Naive thymus-derived CD4-positive, alpha-beta T cell (primary cell): ENCODE results near the gene EHD3. TPM values are rescaled to one million over a fixed set of nuclear protein-coding genes. Genes with fewer than 3 reads are reported as not detected.

Experiments used
- ATAC-seq: fragments of 150-1000 bp; cut with Tn5 transposase; 2 replicates; pipeline ENCODE4 v1.10.0; 2021; ENCODE audit warnings: mild to moderate bottlenecking, moderate library complexity
- CTCF ChIA-PET: fragments of 350-600 bp; sonication (Branson Sonifier 250); formaldehyde crosslinking; loops from one replicate; lab custom pipeline; 2021; ENCODE audit warnings: antibody characterized with exemption; lab: Charles Lee
- POLR2A ChIA-PET: fragments of 350-600 bp; sonication (Branson Sonifier 250); formaldehyde crosslinking; loops from one replicate; lab custom pipeline; 2021; ENCODE audit warnings: antibody characterized with exemption, inconsistent platforms; lab: Charles Lee
- DNase-seq, 9 donors: peaks; one replicate each; pipeline versions ENCODE4 v3.0.0 to v3.0.0-alpha.2; 2020 to 2022; ENCODE audit warnings: mixed read lengths in 1 of 9
- H3K27ac ChIP-seq: one replicate; pipeline ENCODE4 v1.7.0; 2013; ENCODE audit warnings: mild to moderate bottlenecking, low read depth, low read length, moderate library complexity
- H3K27me3 ChIP-seq, 2 donors: one replicate each; pipeline ENCODE4 v1.7.0; 2013; ENCODE audit warnings: low read length in 2 of 2, mild to moderate bottlenecking in 2 of 2, moderate library complexity in 2 of 2; ENCODE audit not compliant: control insufficient read depth in 2 of 2, insufficient read depth in 2 of 2
- H3K36me3 ChIP-seq, 3 experiments: 1 replicate in 2 of 3; 2 replicates in 1 of 3; pipeline ENCODE4 v1.7.0; 2013; ENCODE audit warnings: low read length in 3 of 3, mild to moderate bottlenecking in 3 of 3, moderate library complexity in 1 of 3; ENCODE audit not compliant: insufficient read depth in 3 of 3, control insufficient read depth in 2 of 3
- H3K4me1 ChIP-seq, 2 donors: one replicate each; pipeline ENCODE4 v1.7.0; 2013; ENCODE audit warnings: low read length in 2 of 2, mild to moderate bottlenecking in 2 of 2, moderate library complexity in 1 of 2; ENCODE audit not compliant: control insufficient read depth in 2 of 2, insufficient read depth in 2 of 2
- H3K4me3 ChIP-seq: 2 replicates; pipeline ENCODE4 v1.7.0; 2013; ENCODE audit warnings: mild to moderate bottlenecking, low read length
- H3K9me3 ChIP-seq, 3 experiments: 1 replicate in 2 of 3; 2 replicates in 1 of 3; pipeline ENCODE4 v1.7.0; 2013; ENCODE audit warnings: low read length in 3 of 3; ENCODE audit not compliant: control insufficient read depth in 2 of 3
- H3K27ac Mint-ChIP-seq, 9 donors: one replicate each; pipeline ENCODE4 v1.8.0; 2020 to 2022; ENCODE audit warnings: mixed read lengths in 9 of 9, mild to moderate bottlenecking in 8 of 9, moderate library complexity in 5 of 9, inconsistent platforms in 2 of 9
- H3K27me3 Mint-ChIP-seq, 5 donors: one replicate each; pipeline ENCODE4 v1.8.0; 2021 to 2022; ENCODE audit warnings: mixed read lengths in 5 of 5, mild to moderate bottlenecking in 1 of 5
- H3K36me3 Mint-ChIP-seq, 5 donors: one replicate each; pipeline ENCODE4 v1.8.0; 2020 to 2022; ENCODE audit warnings: mixed read lengths in 5 of 5, mild to moderate bottlenecking in 3 of 5, inconsistent platforms in 1 of 5
- H3K4me1 Mint-ChIP-seq, 7 donors: one replicate each; pipeline ENCODE4 v1.8.0; 2020 to 2022; ENCODE audit warnings: mixed read lengths in 7 of 7, mild to moderate bottlenecking in 3 of 7, inconsistent platforms in 1 of 7
- H3K4me3 Mint-ChIP-seq, 10 donors: one replicate each; pipeline ENCODE4 v1.8.0; 2020 to 2022; ENCODE audit warnings: mild to moderate bottlenecking in 10 of 10, mixed read lengths in 10 of 10, moderate library complexity in 6 of 10, inconsistent platforms in 2 of 10
- H3K9me3 Mint-ChIP-seq, 11 donors: one replicate each; pipeline ENCODE4 v1.8.0; 2020 to 2022; ENCODE audit warnings: mixed read lengths in 11 of 11, mild to moderate bottlenecking in 4 of 11, inconsistent platforms in 1 of 11, moderate library complexity in 1 of 11
- intact Hi-C, 2 donors: fragments of 100-400 bp; cut with micrococcal nuclease; formaldehyde crosslinking; loops; one replicate each; pipeline ENCODE4 v1.15.1; 2023
- polyA plus RNA-seq, 2 donors: library from polyadenylated mRNA; unstranded; fragments of 300-500 nt; fragmentation: Illumina TruSeq; gene quantifications; one replicate each; pipeline ENCODE4 v1.2.3, GENCODE V29; 2021
- total RNA-seq, 6 experiments: library from RNA in 5 of 6; stranded (reverse) in 5 of 6; gene quantifications; 1 replicate in 5 of 6; 2 replicates in 1 of 6; pipeline ENCODE4 v1.2.3 and lab custom pipeline; 2021 to 2026

Gene EHD3
- total and polyA plus RNA-seq, 7 experiments from 2014 or later, result 1.6 to 4.6 (median 3.8) TPM

DNA sequence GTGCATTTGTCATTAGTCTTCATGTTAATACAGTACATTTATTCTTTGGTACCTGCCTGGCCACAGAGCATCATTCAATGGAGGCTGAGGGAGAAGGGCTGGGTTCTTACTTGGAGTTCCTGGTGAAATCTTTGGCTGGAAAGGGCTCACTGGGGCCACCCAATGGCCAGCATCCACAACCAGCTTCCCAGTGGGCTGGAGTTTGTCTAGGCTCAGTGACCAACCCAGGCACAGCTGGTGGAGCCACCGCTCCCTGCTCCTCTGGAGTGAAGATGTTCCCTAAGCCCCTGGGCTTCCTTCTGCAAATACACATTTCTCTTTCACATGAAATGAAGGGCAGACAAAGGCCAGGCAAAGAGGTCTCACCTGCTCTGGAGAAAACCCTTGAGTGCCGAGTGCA, 34.4 kb downstream of the EHD3 start:
- Histone ChIP-seq H3K4me3 (no peak overlapping the region), H3K27me3 (no peaks in the 10 kb centered on the region), H3K27ac (no peak overlapping the region), H3K4me1 (no peaks in the 10 kb centered on the region), H3K36me3 (no peaks in the 10 kb centered on the region), H3K9me3 (no peaks in the 10 kb centered on the region)
- no peak overlapping the region for H3K4me3 Mint-ChIP-seq
- H3K4me1 Mint-ChIP-seq, result peaks cover 0 to 1% (median 0%) of the 10 kb centered on the region in 7 donors
- ATAC-seq (no peak), DNase-seq (no peak)
- POLR2A ChIA-PET, result no interaction called here
- H3K27ac Mint-ChIP-seq, result no peak overlapping the region
- H3K9me3 Mint-ChIP-seq, result no peaks in the 10 kb centered on the region
- H3K36me3 Mint-ChIP-seq, result peaks cover 0 to 15% (median 6%) of the 10 kb centered on the region in 5 donors
- peaks cover 0 to 11% (median 5%) of the 10 kb centered on the region in 5 donors for H3K27me3 Mint-ChIP-seq
- CTCF ChIA-PET, result no interaction called here
- intact Hi-C loops, result no loop called here

GRCh38 chr2:31269087-31269486, 35.1 kb downstream of the EHD3 start:
- Histone ChIP-seq H3K27ac (no peak overlapping the region), H3K9me3 (no peaks in the 10 kb centered on the region), H3K4me1 (no peaks in the 10 kb centered on the region), H3K27me3 (no peaks in the 10 kb centered on the region), H3K4me3 (no peak overlapping the region), H3K36me3 (no peaks in the 10 kb centered on the region)
- H3K9me3 Mint-ChIP-seq, result no peaks in the 10 kb centered on the region
- H3K27ac Mint-ChIP-seq, result no peak overlapping the region
- CTCF ChIA-PET, result no interaction called here
- intact Hi-C loops, result no loop called here
- H3K36me3 Mint-ChIP-seq, result peaks cover 0 to 15% (median 6%) of the 10 kb centered on the region in 5 donors
- peaks cover 4 to 11% (median 6%) of the 10 kb centered on the region in 5 donors for H3K27me3 Mint-ChIP-seq
- DNase-seq (no peak), ATAC-seq (no peak)
- peaks cover 0 to 1% (median 0%) of the 10 kb centered on the region in 7 donors for H3K4me1 Mint-ChIP-seq
- POLR2A ChIA-PET, result interaction anchor here (0.6 kb wide), 1 partner anchor 23 kb away, joined by 3 read pairs; no protein-coding TSS in a partner anchor
- H3K4me3 Mint-ChIP-seq, result no peak overlapping the region

DNA sequence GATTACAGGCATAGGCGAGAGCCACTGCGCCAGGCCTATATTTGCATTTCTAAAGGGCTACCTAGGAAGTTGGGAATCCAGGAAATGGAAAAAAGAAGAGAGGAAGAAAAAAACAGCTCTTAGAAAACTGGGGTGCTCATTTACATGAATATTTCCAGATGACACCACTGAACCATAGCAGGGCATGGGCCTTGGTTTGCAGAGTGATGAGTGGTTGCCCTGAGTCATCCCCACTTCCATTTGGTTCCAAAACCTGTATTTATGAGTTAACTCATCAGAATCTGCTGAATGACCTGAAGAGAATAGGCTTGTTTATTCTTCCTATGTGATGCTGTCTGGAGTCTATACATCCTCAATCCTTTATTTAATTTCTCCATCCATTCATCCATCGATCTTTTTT, 36.2 kb downstream of the EHD3 start:
- Mint-ChIP-seq H3K27me3 (peaks cover 6 to 16% (median 13%) of the 10 kb centered on the region in 5 donors), H3K9me3 (no peaks in the 10 kb centered on the region), H3K36me3 (peaks cover 0 to 15% (median 6%) of the 10 kb centered on the region in 5 donors), H3K4me3 (no peak overlapping the region), H3K27ac (no peak overlapping the region), H3K4me1 (peaks cover 0 to 1% (median 0%) of the 10 kb centered on the region in 7 donors)
- ATAC-seq (no peak), DNase-seq (no peak)
- Histone ChIP-seq H3K27me3 (no peaks in the 10 kb centered on the region), H3K4me1 (no peaks in the 10 kb centered on the region), H3K9me3 (no peaks in the 10 kb centered on the region), H3K4me3 (no peak overlapping the region), H3K36me3 (no peaks in the 10 kb centered on the region), H3K27ac (no peak overlapping the region)
- ChIA-PET CTCF (no interaction called here), POLR2A (interaction anchor here (0.7 kb wide), 1 partner anchor 469 kb away, joined by 3 read pairs; no protein-coding TSS in a partner anchor)
- intact Hi-C loops, result no loop called here

DNA sequence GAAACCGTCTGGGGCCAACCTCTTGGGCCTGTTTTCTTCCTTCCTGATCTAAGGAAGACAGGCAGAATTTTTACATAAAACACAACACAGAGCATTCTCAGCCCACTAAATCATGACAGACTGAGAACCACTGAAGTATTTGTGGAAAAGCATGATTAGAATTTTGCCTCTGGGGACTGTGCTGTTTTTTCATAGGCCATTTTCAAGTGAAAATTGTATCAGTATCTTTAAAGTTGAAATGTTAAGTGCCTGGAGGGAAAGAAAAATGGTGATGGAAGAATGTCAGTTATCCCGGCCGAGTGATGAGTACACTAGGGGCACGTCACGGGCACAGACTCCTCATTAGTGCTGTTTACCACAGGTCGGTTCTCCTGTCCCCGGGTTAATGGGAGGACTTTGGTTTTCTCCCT, 36.9 kb downstream of the EHD3 start:
- H3K36me3 Mint-ChIP-seq, result peaks cover 0 to 11% (median 6%) of the 10 kb centered on the region in 5 donors

DNA sequence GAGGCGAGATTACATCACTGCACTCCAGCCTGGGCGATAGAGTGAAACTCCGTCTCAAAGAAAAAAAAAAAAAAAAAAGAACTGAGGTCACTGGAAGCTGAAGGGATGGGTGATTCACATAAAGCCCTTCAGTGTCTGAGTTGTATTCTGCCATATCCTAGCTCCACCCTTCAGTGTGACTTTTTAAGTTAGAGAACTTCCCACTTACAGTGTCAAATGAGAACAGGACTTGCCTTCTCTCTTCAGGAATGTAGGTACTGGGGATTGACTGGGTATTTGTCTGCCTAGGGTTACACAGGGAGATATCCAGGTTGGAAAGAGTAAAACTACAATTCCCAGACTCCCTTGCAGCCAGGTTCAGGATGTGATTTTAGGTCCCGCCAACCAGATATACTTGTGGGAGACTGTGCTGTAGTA, 37.9 kb downstream of the EHD3 start:
- Mint-ChIP-seq H3K9me3 (no peaks in the 10 kb centered on the region), H3K4me1 (peaks cover 0 to 1% (median 0%) of the 10 kb centered on the region in 7 donors), H3K4me3 (no peak overlapping the region), H3K27ac (no peak overlapping the region), H3K36me3 (peaks cover 0 to 6% (median 5%) of the 10 kb centered on the region in 5 donors), H3K27me3 (peaks cover 6 to 25% (median 22%) of the 10 kb centered on the region in 5 donors)
- no peak overlapping the region for H3K4me3 ChIP-seq
- no peaks in the 10 kb centered on the region for H3K36me3 ChIP-seq
- CTCF ChIA-PET, result no interaction called here
- no peak for ATAC-seq
- DNase-seq, result no peak
- H3K4me1 ChIP-seq, result no peaks in the 10 kb centered on the region
- H3K27me3 ChIP-seq, result no peaks in the 10 kb centered on the region
- no peak overlapping the region for H3K27ac ChIP-seq
- intact Hi-C loops, result no loop called here
- POLR2A ChIA-PET, result no interaction called here
- H3K9me3 ChIP-seq, result no peaks in the 10 kb centered on the region

More for the DNA sequence above, 36.9 kb downstream of the EHD3 start:
- peaks cover 6 to 22% (median 20%) of the 10 kb centered on the region in 5 donors for H3K27me3 Mint-ChIP-seq
- H3K4me1 Mint-ChIP-seq, result peaks cover 0 to 1% (median 0%) of the 10 kb centered on the region in 7 donors
- Histone ChIP-seq H3K36me3 (no peaks in the 10 kb centered on the region), H3K9me3 (no peaks in the 10 kb centered on the region), H3K27me3 (no peaks in the 10 kb centered on the region), H3K4me3 (no peak overlapping the region), H3K4me1 (no peaks in the 10 kb centered on the region), H3K27ac (no peak overlapping the region)
- ATAC-seq, result no peak
- H3K27ac Mint-ChIP-seq, result no peak overlapping the region
- H3K4me3 Mint-ChIP-seq, result no peak overlapping the region
- no peak for DNase-seq
- ChIA-PET CTCF (no interaction called here), POLR2A (interaction anchor here (0.7 kb wide), 1 partner anchor 468 kb away, joined by 3 read pairs; no protein-coding TSS in a partner anchor)
- intact Hi-C loops, result no loop called here
- H3K9me3 Mint-ChIP-seq, result no peaks in the 10 kb centered on the region

DNA sequence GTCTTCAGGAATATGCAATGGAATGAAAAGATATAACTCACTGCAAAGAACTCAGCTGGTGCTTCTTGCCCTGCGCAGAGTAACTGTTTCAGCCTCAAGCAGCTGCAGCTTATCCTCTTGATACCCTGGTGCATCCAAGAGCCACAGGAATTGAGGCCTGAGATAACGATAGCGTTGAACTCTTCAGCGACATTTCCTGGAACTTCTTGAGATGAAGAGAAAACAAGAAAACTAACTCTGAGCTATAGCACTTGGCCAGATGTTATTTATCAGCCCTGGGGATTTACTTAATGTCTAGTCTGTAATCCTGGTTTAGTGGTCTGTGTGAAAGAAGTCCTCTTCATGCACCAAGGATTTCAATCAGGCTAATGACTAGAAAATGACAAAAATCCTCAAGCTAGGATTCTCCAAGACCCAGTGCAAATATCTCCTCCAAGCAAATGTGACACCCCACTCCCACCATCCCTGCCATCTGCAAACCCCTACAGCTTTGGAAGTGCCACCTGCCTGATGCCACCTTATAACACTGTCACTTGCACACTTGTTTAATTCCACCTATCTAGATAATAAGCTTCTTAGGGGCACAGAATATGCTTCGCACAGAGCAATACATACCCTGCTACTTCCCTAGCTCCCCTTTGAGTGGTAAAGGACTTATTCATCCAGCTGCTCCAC, 40.6 kb downstream of the EHD3 start:
- no peak overlapping the region for H3K27ac ChIP-seq
- intact Hi-C loops, result no loop called here
- no peaks in the 10 kb centered on the region for H3K9me3 ChIP-seq
- ChIA-PET CTCF (interaction anchor here (1.0 kb wide), 1 partner anchor 13 kb away, joined by 3 read pairs; no protein-coding TSS in a partner anchor), POLR2A (no interaction called here)
- no peaks in the 10 kb centered on the region for H3K36me3 ChIP-seq
- Mint-ChIP-seq H3K27me3 (peaks cover 9 to 29% (median 24%) of the 10 kb centered on the region in 5 donors), H3K4me1 (peaks cover 0 to 2% (median 0%) of the 10 kb centered on the region in 7 donors), H3K27ac (no peak overlapping the region), H3K36me3 (no peaks in the 10 kb centered on the region), H3K9me3 (no peaks in the 10 kb centered on the region), H3K4me3 (no peak overlapping the region)
- DNase-seq (no peak), ATAC-seq (no peak)
- H3K4me1 ChIP-seq, result no peaks in the 10 kb centered on the region
- H3K27me3 ChIP-seq, result no peaks in the 10 kb centered on the region
- no peak overlapping the region for H3K4me3 ChIP-seq
